Measurements from ENCODE around the gene SMC4. TPM values are rescaled to one million over a fixed set of nuclear protein-coding genes. Genes with fewer than 3 reads are reported as not detected.

The SMC4 gene
- total and polyA plus RNA-seq, 10 of the 15 experiments (the other 5 are each of a cell fraction or from before 2014, with no cell fraction given) = 75.6 to 288 (median 136) TPM

DNA sequence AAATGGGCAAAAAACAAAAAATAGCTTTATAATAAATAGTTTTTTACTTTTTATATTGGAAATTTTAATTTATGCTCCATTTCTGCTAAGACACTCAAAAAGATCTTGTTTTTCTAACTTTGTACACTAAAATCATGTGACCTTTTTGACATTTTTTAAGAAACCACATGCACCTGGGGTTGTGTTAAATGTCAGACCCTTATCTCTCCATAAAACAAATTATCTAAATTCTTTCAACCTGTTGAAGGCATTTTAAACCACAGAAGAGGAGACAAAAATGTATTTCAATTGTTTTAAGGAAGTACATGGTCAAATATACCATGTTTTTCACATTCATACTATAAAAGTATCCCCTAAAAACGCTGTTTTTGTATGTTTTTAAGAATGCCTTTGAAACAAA is 29.7 kb upstream of the SMC4 start (continued):
- TF ChIP-seq HDAC2 (IDR thresholded peaks at IDR 0.05) = no peak
- TF ChIP-seq MEF2A (IDR thresholded peaks at IDR 0.05; ENCODE audit: insufficient read depth, low read depth, low read length) = no peak
- TF ChIP-seq SMARCA5 (IDR thresholded peaks at IDR 0.05) = no peak
- TF ChIP-seq CBX3 (IDR thresholded peaks at IDR 0.05; ENCODE audit: borderline replicate concordance, low read depth) = no peak
- no peak for TF ChIP-seq TAF1 (IDR thresholded peaks at IDR 0.05; ENCODE audit: borderline replicate concordance, low read depth, low read length)
- no peak for TF ChIP-seq IRF4 (IDR thresholded peaks at IDR 0.05; ENCODE audit: low read depth, low read length)

DNA sequence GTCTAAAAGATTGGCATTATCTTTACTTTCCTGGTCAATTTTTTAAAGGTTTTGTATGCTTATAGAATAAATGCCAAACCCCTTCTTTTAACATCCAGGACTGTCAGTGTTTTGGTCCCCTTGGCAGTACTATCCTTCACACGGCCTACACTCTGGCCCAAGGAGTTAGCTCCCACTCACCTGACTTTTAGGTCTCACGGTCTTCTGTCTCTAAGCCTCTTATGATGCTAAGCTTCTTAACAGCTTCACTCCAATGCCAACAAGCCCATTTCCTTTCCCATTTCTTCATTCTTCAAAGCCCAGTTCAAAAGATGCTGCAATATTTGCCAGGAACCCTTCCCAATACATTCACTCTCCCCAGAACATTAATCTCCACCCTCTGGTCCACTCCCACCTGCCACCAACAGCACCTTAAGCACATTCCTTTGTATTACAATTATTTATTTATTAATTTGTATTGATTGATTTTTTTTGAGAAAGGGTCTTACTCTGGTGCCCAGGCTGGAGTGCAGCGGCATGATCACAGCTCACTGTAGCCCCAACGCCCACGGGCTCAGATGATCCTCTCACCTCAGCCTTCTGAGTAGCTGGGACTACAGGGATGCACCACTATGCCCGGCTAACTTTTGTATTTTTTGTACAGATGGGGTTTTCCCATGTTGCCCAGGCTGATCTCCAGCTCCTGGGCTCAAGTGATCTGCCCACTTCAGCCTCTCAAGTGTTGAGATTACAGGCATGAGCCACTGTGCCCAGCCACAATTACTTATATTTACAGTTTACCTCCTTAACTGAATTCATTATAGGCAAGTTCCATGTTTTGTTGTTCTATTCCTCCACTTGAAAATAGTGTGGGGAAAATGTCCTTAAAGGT is 28.2 kb upstream of the SMC4 start:
- CTCF ChIA-PET = no interaction called here
- TSS peak; percentile 49 for BruUV-seq (replicated peaks)

More for the DNA sequence above, 28.2 kb upstream of the SMC4 start:
- SMC1A ChIA-PET (ENCODE audit: uncharacterized antibody, unreplicated experiment) = interaction anchor here (1.4 to 2.5 kb wide), 5 partner anchors 10 to 42 kb away, joined by 3 to 11 read pairs (median 4); partner anchors contain the start of genes IFT80 and SMC4
- Histone ChIP-seq H3K4me3 (no peak overlapping the region), H3K27me3 (replicated peaks in 1 of 2; ENCODE audit: control insufficient read depth in 2 of 2, insufficient read depth in 2 of 2, low read length in 1 of 2) (no peaks in the 10 kb centered on the region), H3K27ac (ENCODE audit: control insufficient read depth, insufficient read depth) (no peak overlapping the region), H3K9me3 (replicated peaks; ENCODE audit: control insufficient read depth, insufficient read depth, low read length) (no peaks in the 10 kb centered on the region), H3K4me1 (ENCODE audit: control insufficient read depth, insufficient read depth, low read length) (no peaks in the 10 kb centered on the region), H3K9ac (ENCODE audit: control insufficient read depth, insufficient read depth, low read length) (no peak overlapping the region), H4K20me1 (ENCODE audit: control insufficient read depth, insufficient read depth) (no peaks in the 10 kb centered on the region), H3K36me3 (ENCODE audit: control insufficient read depth in 2 of 2, insufficient read depth in 2 of 2, low read length in 1 of 2) (no peaks in the 10 kb centered on the region), H3K79me2 (ENCODE audit: control insufficient read depth, insufficient read depth, low read length) (no peaks in the 10 kb centered on the region), H2AFZ (ENCODE audit: control insufficient read depth, low read depth, low read length) (no peak overlapping the region), H3K4me2 (ENCODE audit: control insufficient read depth, insufficient read depth) (no peak overlapping the region)
- intact Hi-C loops (cut with micrococcal nuclease; ENCODE audit: unreplicated experiment) (no loop called here), in situ Hi-C loops (cut with MboI) (no loop called here)
- POLR2A ChIA-PET = no interaction called here
- WGBS (ENCODE audit: insufficient coverage, insufficient replicate concordance, low lambda C conversion rate, missing lambda C conversion rate) = 96% methylated on average over 6 of the region's 6 CpGs
- no peak for FAIRE-seq
- no peak for DNase-seq (ENCODE audit: low read depth, low spot score)
- no peak for ATAC-seq
- RAD21 ChIA-PET (ENCODE audit: unreplicated experiment) = no interaction called here
- TF ChIP-seq TARDBP (IDR thresholded peaks at IDR 0.05; ENCODE audit: borderline replicate concordance) = no peak
- TF ChIP-seq, protein P1, sequence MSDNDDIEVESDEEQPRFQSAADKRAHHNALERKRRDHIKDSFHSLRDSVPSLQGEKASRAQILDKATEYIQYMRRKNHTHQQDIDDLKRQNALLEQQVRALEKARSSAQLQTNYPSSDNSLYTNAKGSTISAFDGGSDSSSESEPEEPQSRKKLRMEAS (IDR thresholded peaks at IDR 0.05; ENCODE audit: low read depth, low read length) = no peak
- TF ChIP-seq POLR2AphosphoS2 (IDR thresholded peaks at IDR 0.05; ENCODE audit: low read depth, low read length) = no peak
- TF ChIP-seq PML (IDR thresholded peaks at IDR 0.05; ENCODE audit: low read length) = no peak
- no peak for TF ChIP-seq MYC (IDR thresholded peaks at IDR 0.05; ENCODE audit: insufficient read depth, insufficient read length, insufficient replicate concordance, low read length, severe bottlenecking)
- TF ChIP-seq, protein P2, sequence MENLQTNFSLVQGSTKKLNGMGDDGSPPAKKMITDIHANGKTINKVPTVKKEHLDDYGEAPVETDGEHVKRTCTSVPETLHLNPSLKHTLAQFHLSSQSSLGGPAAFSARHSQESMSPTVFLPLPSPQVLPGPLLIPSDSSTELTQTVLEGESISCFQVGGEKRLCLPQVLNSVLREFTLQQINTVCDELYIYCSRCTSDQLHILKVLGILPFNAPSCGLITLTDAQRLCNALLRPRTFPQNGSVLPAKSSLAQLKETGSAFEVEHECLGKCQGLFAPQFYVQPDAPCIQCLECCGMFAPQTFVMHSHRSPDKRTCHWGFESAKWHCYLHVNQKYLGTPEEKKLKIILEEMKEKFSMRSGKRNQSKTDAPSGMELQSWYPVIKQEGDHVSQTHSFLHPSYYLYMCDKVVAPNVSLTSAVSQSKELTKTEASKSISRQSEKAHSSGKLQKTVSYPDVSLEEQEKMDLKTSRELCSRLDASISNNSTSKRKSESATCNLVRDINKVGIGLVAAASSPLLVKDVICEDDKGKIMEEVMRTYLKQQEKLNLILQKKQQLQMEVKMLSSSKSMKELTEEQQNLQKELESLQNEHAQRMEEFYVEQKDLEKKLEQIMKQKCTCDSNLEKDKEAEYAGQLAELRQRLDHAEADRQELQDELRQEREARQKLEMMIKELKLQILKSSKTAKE (IDR thresholded peaks at IDR 0.05; ENCODE audit: low read depth, poor library complexity, severe bottlenecking) = no peak
- no peak for TF ChIP-seq MXI1 (IDR thresholded peaks at IDR 0.05; ENCODE audit: low read depth, low read length)

Measured in GM12878 (cell line).